GM23338 (cell line): ENCODE data around the gene CDK11A. TPM values are rescaled to one million over a fixed set of nuclear protein-coding genes. Genes with fewer than 3 reads are reported as not detected.

Experiments used
- ATAC-seq: fragments of 200-7000 bp; cut with Tn5 transposase; 3 replicates; pipeline ENCODE4 v1.9.1; 2020
- DNase-seq: peaks from one replicate; pipeline ENCODE4 v3.0.0-alpha.2; 2015; ENCODE audit warnings: low spot score
- H2AFZ ChIP-seq: fragments of 200-600 bp; sonication (generic); 2 replicates; pipeline ENCODE4 v1.8.0; 2016; ENCODE audit warnings: antibody characterized with exemption, mild to moderate bottlenecking, moderate library complexity
- H3F3A ChIP-seq: fragments of 200-600 bp; sonication (generic); replicated peaks from 2 replicates; pipeline ENCODE4 v1.8.0; 2017; ENCODE audit warnings: antibody characterized with exemption, mixed run types, low read depth
- H3K27ac ChIP-seq: fragments of 200-600 bp; sonication (generic); 2 replicates; pipeline ENCODE4 v1.6.1; 2016; ENCODE audit warnings: low read depth
- H3K27me3 ChIP-seq: fragments of 200-600 bp; sonication (generic); 2 replicates; pipeline ENCODE4 v1.8.0; 2016; ENCODE audit warnings: mild to moderate bottlenecking, mixed run types, moderate library complexity; ENCODE audit not compliant: insufficient read depth
- H3K36me3 ChIP-seq: fragments of 200-600 bp; sonication (generic); 2 replicates; pipeline ENCODE4 v1.8.0; 2016; ENCODE audit warnings: mild to moderate bottlenecking; ENCODE audit not compliant: insufficient read depth
- H3K4me1 ChIP-seq: fragments of 200-600 bp; sonication (generic); 2 replicates; pipeline ENCODE4 v1.8.0; 2016; ENCODE audit warnings: mild to moderate bottlenecking, moderate library complexity; ENCODE audit not compliant: insufficient read depth
- H3K4me2 ChIP-seq: fragments of 200-600 bp; sonication (generic); 2 replicates; pipeline ENCODE4 v1.7.1; 2017; ENCODE audit warnings: mixed run types
- H3K4me3 ChIP-seq: fragments of 200-600 bp; sonication (generic); 2 replicates; pipeline ENCODE4 v1.6.1; 2016; ENCODE audit warnings: mixed run types
- H3K79me2 ChIP-seq: fragments of 200-600 bp; sonication (generic); replicated peaks from 2 replicates; pipeline ENCODE4 v1.8.0; 2017; ENCODE audit warnings: mild to moderate bottlenecking; ENCODE audit not compliant: insufficient read depth
- H3K9me2 ChIP-seq: fragments of 200-600 bp; sonication (generic); 2 replicates; pipeline ENCODE4 v1.8.0; 2017; ENCODE audit not compliant: insufficient read depth
- H4K20me1 ChIP-seq: fragments of 200-600 bp; sonication (generic); replicated peaks from 2 replicates; pipeline ENCODE4 v1.8.0; 2017; ENCODE audit warnings: mild to moderate bottlenecking; ENCODE audit not compliant: insufficient read depth
- H3K27ac Mint-ChIP-seq: 2 replicates; pipeline ENCODE4 v1.8.0; 2020; ENCODE audit warnings: inconsistent platforms, mild to moderate bottlenecking, moderate library complexity, mixed read lengths
- H3K27me3 Mint-ChIP-seq: 3 replicates; pipeline ENCODE4 v1.8.0; 2022; ENCODE audit warnings: low read depth, mild to moderate bottlenecking, moderate library complexity, mixed read lengths, inconsistent platforms; ENCODE audit not compliant: insufficient read depth, poor library complexity
- H3K36me3 Mint-ChIP-seq: 3 replicates; pipeline ENCODE4 v1.8.0; 2021; ENCODE audit warnings: low read depth, mild to moderate bottlenecking, inconsistent platforms, moderate library complexity, mixed read lengths
- H3K4me1 Mint-ChIP-seq: 3 replicates; pipeline ENCODE4 v1.8.0; 2020; ENCODE audit warnings: mild to moderate bottlenecking, inconsistent platforms, mixed read lengths
- H3K4me3 Mint-ChIP-seq: 3 replicates; pipeline ENCODE4 v1.8.0; 2021; ENCODE audit warnings: moderate library complexity, mild to moderate bottlenecking, inconsistent platforms, mixed read lengths
- H3K9me3 Mint-ChIP-seq: 3 replicates; pipeline ENCODE4 v1.8.0; 2020; ENCODE audit warnings: moderate library complexity, mild to moderate bottlenecking, inconsistent platforms, mixed read lengths
- EZH2 ChIP-seq: fragments of 200-600 bp; sonication (generic); IDR thresholded peaks from one replicate; pipeline ENCODE4 v1.8.0; 2017; ENCODE audit warnings: antibody characterized with exemption, mild to moderate bottlenecking, low read depth; ENCODE audit not compliant: unreplicated experiment
- EZH2phosphoT487 ChIP-seq: fragments of 200-600 bp; sonication (generic); IDR thresholded peaks from one replicate; pipeline ENCODE4 v1.8.1; 2018; ENCODE audit warnings: antibody characterized with exemption; ENCODE audit not compliant: unreplicated experiment
- JUNB ChIP-seq: IDR thresholded peaks from one replicate; pipeline ENCODE4 v1.6.1; 2016; ENCODE audit warnings: antibody characterized with exemption; ENCODE audit not compliant: unreplicated experiment
- NANOG ChIP-seq: IDR thresholded peaks from 2 replicates; pipeline ENCODE4 v1.6.1; 2016; ENCODE audit warnings: antibody characterized with exemption, borderline replicate concordance
- REST ChIP-seq: IDR thresholded peaks from one replicate; pipeline ENCODE4 v1.6.1; 2018; ENCODE audit warnings: antibody characterized with exemption; ENCODE audit not compliant: unreplicated experiment
- STAT1 ChIP-seq: IDR thresholded peaks from one replicate; pipeline ENCODE4 v1.6.1; 2016; ENCODE audit warnings: antibody characterized with exemption; ENCODE audit not compliant: unreplicated experiment
- ZNF114 ChIP-seq: fragments of 250-450 bp; sonication (Bioruptor Pico); IDR thresholded peaks from 2 replicates; pipeline ENCODE4 v1.5.0; 2020; ENCODE audit warnings: mild to moderate bottlenecking, moderate library complexity
- polyA plus RNA-seq: library from polyadenylated mRNA; unstranded; fragments of >200 nt; fragmentation: Nextera tagmentation; extraction: Ambion mirVana; gene quantifications from 2 replicates; pipeline ENCODE4 v1.2.1, GENCODE V29; 2016
- total RNA-seq: library from RNA; depleted of rRNA; stranded (reverse); fragments of >200 nt; shearing (Covaris generic); gene quantifications from 2 replicates; pipeline ENCODE4 v1.2.3, GENCODE V29; 2014

CDK11A gene
- total and polyA plus RNA-seq, 2 experiments from 2014 or later = 22.8 to 72.6 TPM

DNA sequence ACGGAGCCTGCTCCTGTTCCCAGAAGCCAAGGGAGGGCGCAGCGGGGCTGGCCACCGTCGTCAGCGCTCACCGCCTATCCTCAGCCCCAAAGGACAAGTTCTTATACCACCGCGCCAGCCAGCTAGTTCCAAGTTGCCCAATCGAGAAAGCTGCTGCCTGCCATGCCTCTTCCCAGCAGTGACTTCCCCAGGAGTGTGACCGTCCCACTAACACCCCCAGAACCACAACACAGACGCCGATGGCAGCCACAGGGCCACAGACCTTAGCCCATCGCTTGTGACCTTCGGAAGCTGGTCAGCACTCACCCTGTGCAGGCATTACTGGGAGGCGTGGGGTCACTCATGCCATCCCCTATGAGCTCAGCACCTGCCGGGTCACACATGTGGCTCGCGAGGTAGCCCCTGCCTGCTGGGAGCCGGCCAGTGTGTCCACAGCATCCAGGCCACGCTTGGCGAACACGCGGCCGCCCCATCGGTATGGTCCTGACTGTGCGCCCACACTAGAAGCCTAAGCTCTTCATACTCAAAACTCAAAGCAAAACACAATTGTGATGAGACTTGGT lies 34.0 kb upstream of the CDK11A start:
- Mint-ChIP-seq H3K4me3 (no peak overlapping the region), H3K27ac (peak overlapping the region; percentile 53), H3K4me1 (no peaks in the 10 kb centered on the region), H3K9me3 (no peaks in the 10 kb centered on the region), H3K27me3 (peaks cover 14% of the 10 kb centered on the region), H3K36me3 (peaks cover 75% of the 10 kb centered on the region)
- H3K27me3 ChIP-seq = no peaks in the 10 kb centered on the region
- H3K27ac ChIP-seq = no peak overlapping the region
- H3K4me1 ChIP-seq = no peaks in the 10 kb centered on the region
- no peak for DNase-seq
- peaks cover 35% of the 10 kb centered on the region for H3K79me2 ChIP-seq
- peaks cover 8% of the 10 kb centered on the region; the same call in 1 of the 2 replicates for H3F3A ChIP-seq
- no peaks in the 10 kb centered on the region for H3K9me2 ChIP-seq
- peaks cover 16% of the 10 kb centered on the region; the same call in 1 of the 2 replicates for H3K36me3 ChIP-seq
- H2AFZ ChIP-seq = no peak overlapping the region
- H3K4me3 ChIP-seq = no peak overlapping the region
- H3K4me2 ChIP-seq = no peak overlapping the region
- TF ChIP-seq EZH2phosphoT487 = no peak
- no peak for TF ChIP-seq REST
- TF ChIP-seq JUNB = no peak
- no peak for TF ChIP-seq NANOG
- no peak for TF ChIP-seq EZH2
- ATAC-seq = no peak
- peaks cover 17% of the 10 kb centered on the region; the same call in 1 of the 2 replicates for H4K20me1 ChIP-seq

GRCh38 chr1:1757422-1758058 lies 33.4 kb upstream of the CDK11A start:
- TF ChIP-seq ZNF114 (CRISPR knock-in tag) = no peak
- TF ChIP-seq STAT1 = no peak
- TF ChIP-seq JUNB = no peak
- Mint-ChIP-seq H3K9me3 (no peaks in the 10 kb centered on the region), H3K4me1 (peaks cover 1% of the 10 kb centered on the region; the same call in 2 of the 3 replicates), H3K36me3 (peaks cover 73% of the 10 kb centered on the region), H3K27ac (peak overlapping the region; percentile 53; the same call in 1 of the 2 replicates), H3K27me3 (peaks cover 15% of the 10 kb centered on the region), H3K4me3 (no peak overlapping the region; the same call in 2 of the 3 replicates)
- Histone ChIP-seq H3K4me3 (no peak overlapping the region), H3K36me3 (peaks cover 16% of the 10 kb centered on the region; the same call in 1 of the 2 replicates), H3K79me2 (peaks cover 33% of the 10 kb centered on the region), H3K27me3 (no peaks in the 10 kb centered on the region), H3K27ac (no peak overlapping the region), H3K4me2 (no peak overlapping the region), H4K20me1 (peaks cover 16% of the 10 kb centered on the region; the same call in 1 of the 2 replicates), H2AFZ (no peak overlapping the region), H3F3A (peaks cover 11% of the 10 kb centered on the region; the same call in 1 of the 2 replicates), H3K9me2 (no peaks in the 10 kb centered on the region), H3K4me1 (no peaks in the 10 kb centered on the region)
- ATAC-seq (no peak), DNase-seq (no peak)
